Activated B cell treated with CpG ODN at 0.5 μM for 24 hours (primary cell): ENCODE results near the gene CBX2. TPM values are rescaled to one million over a fixed set of nuclear protein-coding genes. Genes with fewer than 3 reads are reported as not detected.

ENCODE experiments used
- ATAC-seq: fragments of 200-7000 bp; cut with Tn5 transposase; one replicate; pipeline ENCODE4 v1.10.0; 2021; ENCODE audit warnings: low read depth, mild to moderate bottlenecking, moderate library complexity
- CTCF ChIA-PET: fragments of 350-600 bp; sonication (Branson Sonifier 250); formaldehyde crosslinking; loops from one replicate; lab custom pipeline; 2021; ENCODE audit warnings: antibody characterized with exemption; lab: Charles Lee
- POLR2A ChIA-PET: fragments of 350-600 bp; sonication (Branson Sonifier 250); formaldehyde crosslinking; loops from one replicate; lab custom pipeline; 2021; ENCODE audit warnings: antibody characterized with exemption; lab: Charles Lee
- DNase-seq: peaks from one replicate; pipeline ENCODE4 v3.0.0; 2022
- H3K27ac Mint-ChIP-seq: one replicate; pipeline ENCODE4 v1.8.0; 2020; ENCODE audit warnings: mixed read lengths
- H3K27me3 Mint-ChIP-seq: one replicate; pipeline ENCODE4 v1.8.0; 2021; ENCODE audit warnings: mixed read lengths
- H3K36me3 Mint-ChIP-seq: one replicate; pipeline ENCODE4 v1.8.0; 2021; ENCODE audit warnings: low read depth, mixed read lengths
- H3K4me1 Mint-ChIP-seq: one replicate; pipeline ENCODE4 v1.8.0; 2021; ENCODE audit warnings: mixed read lengths
- H3K4me3 Mint-ChIP-seq: one replicate; pipeline ENCODE4 v1.8.0; 2020; ENCODE audit warnings: mild to moderate bottlenecking, mixed read lengths
- H3K9me3 Mint-ChIP-seq: one replicate; pipeline ENCODE4 v1.8.0; 2020; ENCODE audit warnings: mixed read lengths
- intact Hi-C: fragments of 100-400 bp; cut with micrococcal nuclease; formaldehyde crosslinking; loops from one replicate; pipeline ENCODE4 v1.15.1; 2024
- total RNA-seq: library from RNA; stranded (reverse); gene quantifications from 2 replicates; pipeline ENCODE4 v1.2.3, GENCODE V29; 2022
- TF ChIP-seq, protein P1 (sequence below): fragments of 200-600 bp; IDR thresholded peaks from one replicate; pipeline ENCODE4 v1.8.0; 2022; ENCODE audit warnings: antibody characterized with exemption, mild to moderate bottlenecking

CBX2 gene
- total RNA-seq, 1 donor from 2014 or later, result 0.67 TPM

DNA sequence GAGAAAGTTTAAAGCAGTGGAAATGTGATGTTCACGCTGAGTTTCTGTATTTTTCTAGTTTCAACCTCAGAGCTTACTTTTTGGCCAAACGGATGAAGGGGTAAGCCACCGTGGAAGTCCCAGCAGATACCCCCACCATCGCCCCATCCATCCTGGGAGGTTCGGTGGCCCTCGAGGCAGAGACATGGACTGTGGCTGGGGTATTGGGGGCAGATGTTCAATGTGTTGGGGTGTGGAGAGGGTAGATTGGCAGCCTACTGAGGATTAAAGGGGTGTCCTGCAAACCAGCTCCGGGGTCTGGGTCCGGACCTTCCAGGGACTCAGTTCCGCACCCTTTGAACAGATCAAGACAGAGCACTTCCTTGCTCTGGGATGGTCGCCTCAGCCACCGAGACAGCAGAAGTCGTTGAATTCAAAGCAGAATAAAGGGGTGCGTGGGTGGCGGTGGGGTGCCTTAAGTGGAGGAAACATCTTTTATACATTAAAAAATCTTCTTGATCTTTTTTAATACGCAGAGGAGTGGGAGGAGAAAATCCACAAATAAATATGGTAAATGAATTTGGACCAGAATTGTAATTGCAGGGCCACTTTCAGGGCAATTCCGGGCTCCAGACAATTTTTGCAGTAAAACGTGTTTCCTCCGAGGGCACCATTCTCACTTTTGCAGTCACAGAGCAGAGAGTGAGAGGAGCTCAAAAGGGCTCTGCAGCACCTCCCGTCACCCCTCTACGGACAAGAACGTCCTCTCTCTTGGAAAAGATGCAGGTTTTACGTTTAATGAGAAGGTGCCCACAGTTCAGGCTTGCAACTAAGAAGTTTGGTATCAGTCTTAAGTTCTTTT lies 27.1 kb downstream of the CBX2 start:
- DNase-seq (no peak), ATAC-seq (peak; percentile 2)
- Mint-ChIP-seq H3K4me3 (peak overlapping the region; percentile 81), H3K27ac (peak overlapping the region; percentile 91), H3K4me1 (peaks cover 37% of the 10 kb centered on the region), H3K27me3 (peaks cover 56% of the 10 kb centered on the region), H3K36me3 (peaks cover 5% of the 10 kb centered on the region), H3K9me3 (no peaks in the 10 kb centered on the region)
- TF ChIP-seq, protein P1, sequence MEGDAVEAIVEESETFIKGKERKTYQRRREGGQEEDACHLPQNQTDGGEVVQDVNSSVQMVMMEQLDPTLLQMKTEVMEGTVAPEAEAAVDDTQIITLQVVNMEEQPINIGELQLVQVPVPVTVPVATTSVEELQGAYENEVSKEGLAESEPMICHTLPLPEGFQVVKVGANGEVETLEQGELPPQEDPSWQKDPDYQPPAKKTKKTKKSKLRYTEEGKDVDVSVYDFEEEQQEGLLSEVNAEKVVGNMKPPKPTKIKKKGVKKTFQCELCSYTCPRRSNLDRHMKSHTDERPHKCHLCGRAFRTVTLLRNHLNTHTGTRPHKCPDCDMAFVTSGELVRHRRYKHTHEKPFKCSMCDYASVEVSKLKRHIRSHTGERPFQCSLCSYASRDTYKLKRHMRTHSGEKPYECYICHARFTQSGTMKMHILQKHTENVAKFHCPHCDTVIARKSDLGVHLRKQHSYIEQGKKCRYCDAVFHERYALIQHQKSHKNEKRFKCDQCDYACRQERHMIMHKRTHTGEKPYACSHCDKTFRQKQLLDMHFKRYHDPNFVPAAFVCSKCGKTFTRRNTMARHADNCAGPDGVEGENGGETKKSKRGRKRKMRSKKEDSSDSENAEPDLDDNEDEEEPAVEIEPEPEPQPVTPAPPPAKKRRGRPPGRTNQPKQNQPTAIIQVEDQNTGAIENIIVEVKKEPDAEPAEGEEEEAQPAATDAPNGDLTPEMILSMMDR, result no peak
- intact Hi-C loops, result loop anchor here (1.0 to 10.0 kb wide), 5 partner anchors 34 to 1710 kb away; partner anchors contain the start of genes ACTG1, BAHCC1 and CBX4
- POLR2A ChIA-PET, result interaction anchor here (1.0 to 18.2 kb wide), 11 partner anchors 9 to 192 kb away, joined by 3 to 212 read pairs (median 7); partner anchors contain the start of genes CBX4 and CBX8
- CTCF ChIA-PET, result interaction anchor here (0.7 to 1.7 kb wide), 4 partner anchors 30 to 126 kb away, joined by 3 to 7 read pairs (median 4); no protein-coding TSS in a partner anchor

DNA sequence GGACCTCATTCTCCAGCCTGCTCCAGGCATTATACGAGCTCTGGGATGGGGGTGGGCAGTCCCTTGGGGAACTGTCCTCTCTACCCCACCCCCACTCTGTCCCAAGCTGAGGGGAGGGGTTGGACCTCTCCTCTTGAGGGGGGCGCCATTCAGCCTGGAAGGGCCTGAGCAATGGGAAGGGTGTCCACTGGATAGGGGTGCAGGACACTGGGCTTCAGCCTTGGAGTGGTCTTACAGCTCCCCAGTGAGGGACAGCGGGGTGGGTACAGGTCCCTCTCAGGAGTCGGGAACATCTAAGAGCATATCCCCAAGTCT lies 28.5 kb downstream of the CBX2 start:
- H3K4me1 Mint-ChIP-seq, result peaks cover 34% of the 10 kb centered on the region
- no peak for DNase-seq
- TF ChIP-seq, protein P1, result no peak
- ChIA-PET CTCF (interaction anchor here (0.9 kb wide), 1 partner anchor 164 kb away, joined by 3 read pairs; no protein-coding TSS in a partner anchor), POLR2A (interaction anchor here (0.9 to 18.2 kb wide), 4 partner anchors 8 to 35 kb away, joined by 3 to 212 read pairs (median 12); partner anchors contain the start of gene CBX4)
- H3K27ac Mint-ChIP-seq, result no peak overlapping the region
- intact Hi-C loops, result loop anchor here (5.0 to 10.0 kb wide), 2 partner anchors 1591 to 1708 kb away; partner anchors contain the start of genes ACTG1 and BAHCC1
- H3K9me3 Mint-ChIP-seq, result no peaks in the 10 kb centered on the region
- ATAC-seq, result no peak
- H3K27me3 Mint-ChIP-seq, result peaks cover 53% of the 10 kb centered on the region
- H3K4me3 Mint-ChIP-seq, result no peak overlapping the region
- H3K36me3 Mint-ChIP-seq, result peaks cover 5% of the 10 kb centered on the region

DNA sequence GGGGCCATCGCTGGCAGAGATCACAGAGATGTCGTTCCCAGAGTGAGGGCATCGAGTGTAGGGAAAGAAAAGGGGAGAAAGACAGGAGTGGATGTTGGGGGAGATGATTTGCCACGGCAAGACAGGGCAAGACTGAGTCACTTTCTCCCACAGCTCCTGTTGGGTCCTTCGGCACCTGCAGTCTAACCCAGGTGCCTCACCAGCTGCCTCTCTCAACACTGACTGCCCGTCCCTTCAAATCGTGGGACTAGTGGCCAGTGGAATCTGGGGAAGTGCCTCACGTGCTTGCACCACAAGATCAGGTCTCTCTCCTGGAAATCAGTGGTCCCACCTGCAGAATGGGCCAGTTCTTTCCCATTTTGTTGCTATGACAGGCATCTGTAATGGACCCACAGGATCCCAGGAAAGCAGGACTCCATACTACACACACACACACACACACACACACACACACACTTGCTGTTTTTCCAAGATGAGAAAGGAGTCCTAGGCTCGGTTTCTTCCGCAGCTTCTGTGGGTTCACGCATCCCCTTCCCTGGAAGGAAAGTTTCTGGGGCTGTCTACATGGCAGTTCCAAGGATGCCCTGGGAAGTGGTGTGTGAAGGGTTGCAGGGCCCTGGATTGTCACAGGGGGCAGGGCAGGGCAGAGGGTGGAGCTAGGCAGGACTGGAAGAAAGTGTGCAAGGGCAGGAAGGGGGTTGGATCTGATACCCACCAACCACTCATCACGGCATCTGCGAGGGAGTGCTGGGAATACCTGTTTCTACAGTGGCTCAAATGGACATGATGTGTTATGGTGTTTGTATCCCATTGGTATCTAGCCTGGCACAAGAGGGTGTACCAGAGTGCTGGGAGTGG lies 29.1 kb downstream of the CBX2 start:
- CTCF ChIA-PET, result interaction anchor here (0.9 to 1.5 kb wide), 2 partner anchors 30 to 163 kb away, joined by 3 read pairs; no protein-coding TSS in a partner anchor
- peaks cover 40% of the 10 kb centered on the region for H3K4me1 Mint-ChIP-seq
- DNase-seq (no peak), ATAC-seq (no peak)
- intact Hi-C loops, result loop anchor here (5.0 to 10.0 kb wide), 2 partner anchors 1590 to 1708 kb away; partner anchors contain the start of genes ACTG1 and BAHCC1
- POLR2A ChIA-PET, result interaction anchor here (0.6 to 18.2 kb wide), 8 partner anchors 7 to 1705 kb away, joined by 3 to 212 read pairs (median 6); partner anchors contain the start of genes ACTG1, CBX4 and CBX8
- no peak overlapping the region for H3K27ac Mint-ChIP-seq
- no peak overlapping the region for H3K4me3 Mint-ChIP-seq
- TF ChIP-seq, protein P1, result no peak
- peaks cover 5% of the 10 kb centered on the region for H3K36me3 Mint-ChIP-seq
- no peaks in the 10 kb centered on the region for H3K9me3 Mint-ChIP-seq
- H3K27me3 Mint-ChIP-seq, result peaks cover 51% of the 10 kb centered on the region

DNA sequence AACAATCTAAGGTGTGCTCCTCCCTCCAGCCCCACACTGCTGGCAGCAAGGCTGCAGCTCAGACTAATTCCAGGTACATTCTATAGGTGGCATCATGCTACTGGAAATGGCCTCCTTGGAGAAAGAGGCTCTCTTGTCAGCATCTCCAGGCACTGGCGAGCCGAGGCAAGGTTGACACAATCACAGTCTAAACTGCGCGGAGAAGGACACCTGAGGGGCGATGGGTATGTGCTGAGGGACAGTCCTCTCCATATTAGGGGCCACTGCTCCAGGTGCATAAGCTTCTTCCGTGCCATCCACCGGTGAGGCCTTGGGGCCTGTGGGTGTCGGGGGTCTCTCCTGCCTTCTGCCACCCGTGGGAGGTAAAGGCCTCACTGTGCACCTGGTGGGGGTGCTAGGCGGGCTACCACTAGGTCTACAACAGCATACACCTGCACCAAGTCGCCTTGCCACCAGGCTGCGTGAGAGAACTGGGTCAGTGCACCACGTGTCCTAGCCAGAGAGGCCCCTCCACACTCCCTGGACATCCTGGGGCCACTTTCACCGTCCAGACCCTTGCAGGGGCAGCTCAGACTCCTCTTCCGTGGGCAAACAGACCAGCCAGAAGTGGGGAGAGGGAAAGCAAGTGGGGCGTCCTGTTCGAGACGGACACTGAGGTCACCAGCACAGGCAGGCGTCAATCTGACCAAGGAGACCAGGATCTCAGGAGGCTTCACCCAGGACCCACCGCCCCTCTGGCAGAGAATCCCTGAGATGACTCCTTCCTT lies 31.0 kb downstream of the CBX2 start:
- peaks cover 5% of the 10 kb centered on the region for H3K36me3 Mint-ChIP-seq
- no peaks in the 10 kb centered on the region for H3K9me3 Mint-ChIP-seq
- TF ChIP-seq, protein P1, result no peak
- ChIA-PET CTCF (interaction anchor here (0.9 to 1.6 kb wide), 3 partner anchors 161 to 199 kb away, joined by 3 to 4 read pairs (median 3); no protein-coding TSS in a partner anchor), POLR2A (interaction anchor here (1.3 to 18.2 kb wide), 3 partner anchors 8 to 128 kb away, joined by 5 to 212 read pairs (median 7); partner anchors contain the start of gene CBX4)
- H3K4me1 Mint-ChIP-seq, result peaks cover 41% of the 10 kb centered on the region
- DNase-seq (no peak), ATAC-seq (no peak)
- intact Hi-C loops, result loop anchor here (5.0 to 10.0 kb wide), 2 partner anchors 1588 to 1706 kb away; partner anchors contain the start of genes ACTG1 and BAHCC1
- H3K27ac Mint-ChIP-seq, result peak overlapping the region; percentile 35
- no peak overlapping the region for H3K4me3 Mint-ChIP-seq
- peaks cover 54% of the 10 kb centered on the region for H3K27me3 Mint-ChIP-seq
